B cell (primary cell): ENCODE results near the gene NPAS3. TPM values are rescaled to one million over a fixed set of nuclear protein-coding genes. Genes with fewer than 3 reads are reported as not detected.

ENCODE experiments used
- ATAC-seq: fragments of 200-7000 bp; cut with Tn5 transposase; one replicate; pipeline ENCODE4 v1.10.0; 2021; ENCODE audit warnings: low read depth, mild to moderate bottlenecking, moderate number of reproducible peaks, moderate library complexity
- CTCF ChIA-PET: fragments of 350-600 bp; sonication (Branson Sonifier 250); formaldehyde crosslinking; loops from one replicate; lab custom pipeline; 2021; ENCODE audit warnings: antibody characterized with exemption, inconsistent platforms; lab: Charles Lee
- POLR2A ChIA-PET: fragments of 350-600 bp; sonication (Branson Sonifier 250); formaldehyde crosslinking; loops from one replicate; lab custom pipeline; 2021; ENCODE audit warnings: antibody characterized with exemption; lab: Charles Lee
- DNase-seq: peaks from one replicate; pipeline ENCODE4 v3.0.0; 2013
- H2AFZ ChIP-seq: 2 replicates; pipeline ENCODE4 v1.6.1; 2012; ENCODE audit warnings: mild to moderate bottlenecking, low read depth, low read length; ENCODE audit not compliant: insufficient read depth, poor library complexity, severe bottlenecking
- H3K27ac ChIP-seq, 2 donors: 1 replicate in 1 of 2; 2 replicates in 1 of 2; pipeline ENCODE4 v1.5.1; 2012 to 2013; ENCODE audit warnings: low read length in 2 of 2, mild to moderate bottlenecking in 2 of 2, moderate library complexity in 1 of 2
- H3K27me3 ChIP-seq, 4 experiments: fragments of 200-600 bp in 1 of 4; sonication (generic) in 1 of 4; replicated peaks in 1 of 4; 1 replicate in 2 of 4; 2 replicates in 2 of 4; pipeline versions ENCODE4 v1.6.1 to v1.7.0; 2013 to 2016; ENCODE audit warnings: low read length in 3 of 4, mild to moderate bottlenecking in 2 of 4, mixed read lengths in 1 of 4, moderate library complexity in 1 of 4; ENCODE audit not compliant: insufficient read depth in 4 of 4, control insufficient read depth in 3 of 4; ENCODE audit errors: control extremely low read depth in 1 of 4
- H3K36me3 ChIP-seq, 2 experiments: replicated peaks in 1 of 2; 1 replicate in 1 of 2; 2 replicates in 1 of 2; pipeline versions ENCODE4 v1.6.1 to v1.7.1; 2013; ENCODE audit warnings: low read length in 1 of 2; ENCODE audit not compliant: insufficient read depth in 2 of 2, control insufficient read depth in 1 of 2; ENCODE audit errors: control extremely low read depth in 1 of 2, extremely low read depth in 1 of 2
- H3K4me1 ChIP-seq, 2 donors: fragments of 200-600 bp in 1 of 2; sonication (generic) in 1 of 2; 1 replicate in 1 of 2; 2 replicates in 1 of 2; pipeline versions ENCODE4 v1.5.1 to v1.6.1; 2013 to 2017; ENCODE audit warnings: low read length in 2 of 2; ENCODE audit not compliant: control insufficient read depth in 2 of 2, insufficient read depth in 2 of 2
- H3K4me2 ChIP-seq: replicated peaks from 2 replicates; pipeline ENCODE3; 2012; ENCODE audit warnings: mild to moderate bottlenecking, low read depth, low read length; ENCODE audit not compliant: poor library complexity, severe bottlenecking
- H3K4me3 ChIP-seq, 5 experiments: fragments of 200-600 bp in 1 of 5; sonication (generic) in 1 of 5; 1 replicate in 3 of 5; 2 replicates in 2 of 5; pipeline versions ENCODE4 v1.5.1 to v1.7.0; 2011 to 2016; ENCODE audit warnings: low read length in 4 of 5, mild to moderate bottlenecking in 4 of 5, low read depth in 2 of 5, control low read depth in 1 of 5, moderate library complexity in 1 of 5; ENCODE audit not compliant: insufficient read depth in 1 of 5; ENCODE audit errors: control extremely low read depth in 1 of 5, extremely low read depth in 1 of 5
- H3K79me2 ChIP-seq: fragments of 200-600 bp; sonication (generic); one replicate; pipeline ENCODE4 v1.6.0; 2016; ENCODE audit warnings: low read length; ENCODE audit not compliant: control insufficient read depth, insufficient read depth
- H3K9ac ChIP-seq: fragments of 200-600 bp; sonication (generic); 2 replicates; pipeline ENCODE4 v1.6.1; 2017; ENCODE audit warnings: mild to moderate bottlenecking, low read length, moderate library complexity
- H3K9me3 ChIP-seq, 3 donors: one replicate each; pipeline versions ENCODE4 v1.6.1 to v1.7.1; 2013; ENCODE audit warnings: low read length in 2 of 3; ENCODE audit not compliant: control insufficient read depth in 2 of 3, insufficient read depth in 1 of 3; ENCODE audit errors: control extremely low read depth in 1 of 3
- H4K20me1 ChIP-seq: 2 replicates; pipeline ENCODE4 v1.6.0; 2012; ENCODE audit warnings: mild to moderate bottlenecking, low read length; ENCODE audit not compliant: insufficient read depth, control insufficient read depth, poor library complexity, severe bottlenecking
- H3K27ac Mint-ChIP-seq: one replicate; pipeline ENCODE4 v1.8.0; 2021; ENCODE audit warnings: mixed read lengths
- H3K27me3 Mint-ChIP-seq: one replicate; pipeline ENCODE4 v1.8.0; 2021; ENCODE audit warnings: mixed read lengths
- H3K4me1 Mint-ChIP-seq: one replicate; pipeline ENCODE4 v1.8.0; 2021; ENCODE audit warnings: mixed read lengths
- H3K4me3 Mint-ChIP-seq: one replicate; pipeline ENCODE4 v1.8.0; 2021; ENCODE audit warnings: mixed read lengths
- H3K9me3 Mint-ChIP-seq: one replicate; pipeline ENCODE4 v1.8.0; 2022; ENCODE audit warnings: mixed read lengths; ENCODE audit not compliant: insufficient read depth
- EZH2 ChIP-seq: IDR thresholded peaks from 2 replicates; pipeline ENCODE4 v1.6.1; 2012; ENCODE audit warnings: borderline replicate concordance, low read depth, mild to moderate bottlenecking, moderate library complexity, low read length; ENCODE audit not compliant: insufficient read depth, poor library complexity, severe bottlenecking
- WGBS: methylation state at CpG from one replicate; pipeline ENCODE4 v1.1.5; 2013; ENCODE audit warnings: missing lambda C conversion rate; ENCODE audit not compliant: insufficient coverage; 5-methylcytosine and 5-hydroxymethylcytosine counted together
- intact Hi-C: fragments of 100-400 bp; cut with micrococcal nuclease; formaldehyde crosslinking; loops from one replicate; pipeline ENCODE4 v1.10.0; 2022
- polyA plus RNA-seq: library from polyadenylated mRNA; depleted of rRNA; stranded (reverse); fragments of >200 nt; gene quantifications from 2 replicates; pipeline ENCODE4 v1.2.3, GENCODE V29; 2012
- total RNA-seq, 2 donors: library from RNA; stranded (reverse); fragments of 120-200 nt in 1 of 2; gene quantifications; 1 replicate in 1 of 2; 2 replicates in 1 of 2; pipeline versions ENCODE4 v1.2.3 to v1.2.4, GENCODE V29; 2013 to 2022
- TF ChIP-seq, protein P1 (sequence below): fragments of 200-600 bp; IDR thresholded peaks from one replicate; pipeline ENCODE4 v1.8.0; 2022; ENCODE audit warnings: antibody characterized with exemption, mild to moderate bottlenecking

The NPAS3 gene
- total and polyA plus RNA-seq, 2 donors (not counting 1 experiment from before 2014, with no cell fraction given), result not detected

DNA sequence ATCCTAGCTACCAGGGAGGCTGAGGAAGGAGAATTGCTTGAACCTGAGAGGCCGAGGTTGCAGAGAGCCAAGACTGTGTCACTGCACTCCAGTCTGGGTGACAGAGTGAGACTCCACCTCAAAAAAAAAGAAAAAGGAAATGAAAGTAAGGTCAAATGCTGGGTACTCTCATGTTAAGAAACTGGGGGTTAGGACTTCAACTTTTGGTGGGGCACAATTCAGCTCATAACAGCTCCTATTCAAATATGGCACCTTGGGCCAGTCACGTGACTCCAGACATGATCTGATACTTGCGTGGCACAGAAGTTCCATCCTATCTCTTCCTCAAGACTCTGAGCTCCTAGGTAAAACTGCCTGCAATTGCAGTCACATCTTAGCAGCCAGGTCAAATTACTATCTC, 869.5 kb downstream of the NPAS3 start:
- ChIA-PET POLR2A (no interaction called here), CTCF (no interaction called here)
- no peak overlapping the region for H2AFZ ChIP-seq
- intact Hi-C loops, result no loop called here
- H3K4me2 ChIP-seq, result no peak overlapping the region
- no peaks in the 10 kb centered on the region for H4K20me1 ChIP-seq
- Mint-ChIP-seq H3K4me3 (no peak overlapping the region), H3K4me1 (no peaks in the 10 kb centered on the region), H3K9me3 (no peaks in the 10 kb centered on the region), H3K27ac (no peak overlapping the region), H3K27me3 (peaks cover 2% of the 10 kb centered on the region)
- H3K4me1 ChIP-seq, result no peaks in the 10 kb centered on the region
- H3K4me3 ChIP-seq, result no peak overlapping the region
- no peak overlapping the region for H3K9ac ChIP-seq
- no peaks in the 10 kb centered on the region for H3K79me2 ChIP-seq
- no peaks in the 10 kb centered on the region for H3K36me3 ChIP-seq
- WGBS, result 65% methylated on average over 3 of the region's 3 CpGs
- no peak for ATAC-seq
- no peak for DNase-seq
- TF ChIP-seq EZH2, result no peak
- TF ChIP-seq, protein P1, sequence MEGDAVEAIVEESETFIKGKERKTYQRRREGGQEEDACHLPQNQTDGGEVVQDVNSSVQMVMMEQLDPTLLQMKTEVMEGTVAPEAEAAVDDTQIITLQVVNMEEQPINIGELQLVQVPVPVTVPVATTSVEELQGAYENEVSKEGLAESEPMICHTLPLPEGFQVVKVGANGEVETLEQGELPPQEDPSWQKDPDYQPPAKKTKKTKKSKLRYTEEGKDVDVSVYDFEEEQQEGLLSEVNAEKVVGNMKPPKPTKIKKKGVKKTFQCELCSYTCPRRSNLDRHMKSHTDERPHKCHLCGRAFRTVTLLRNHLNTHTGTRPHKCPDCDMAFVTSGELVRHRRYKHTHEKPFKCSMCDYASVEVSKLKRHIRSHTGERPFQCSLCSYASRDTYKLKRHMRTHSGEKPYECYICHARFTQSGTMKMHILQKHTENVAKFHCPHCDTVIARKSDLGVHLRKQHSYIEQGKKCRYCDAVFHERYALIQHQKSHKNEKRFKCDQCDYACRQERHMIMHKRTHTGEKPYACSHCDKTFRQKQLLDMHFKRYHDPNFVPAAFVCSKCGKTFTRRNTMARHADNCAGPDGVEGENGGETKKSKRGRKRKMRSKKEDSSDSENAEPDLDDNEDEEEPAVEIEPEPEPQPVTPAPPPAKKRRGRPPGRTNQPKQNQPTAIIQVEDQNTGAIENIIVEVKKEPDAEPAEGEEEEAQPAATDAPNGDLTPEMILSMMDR, result no peak
- no peak overlapping the region for H3K27ac ChIP-seq
- H3K27me3 ChIP-seq, result peaks cover 0 to under 1% (median 0%) of the 10 kb centered on the region in 4 experiments
- H3K9me3 ChIP-seq, result no peaks in the 10 kb centered on the region

DNA sequence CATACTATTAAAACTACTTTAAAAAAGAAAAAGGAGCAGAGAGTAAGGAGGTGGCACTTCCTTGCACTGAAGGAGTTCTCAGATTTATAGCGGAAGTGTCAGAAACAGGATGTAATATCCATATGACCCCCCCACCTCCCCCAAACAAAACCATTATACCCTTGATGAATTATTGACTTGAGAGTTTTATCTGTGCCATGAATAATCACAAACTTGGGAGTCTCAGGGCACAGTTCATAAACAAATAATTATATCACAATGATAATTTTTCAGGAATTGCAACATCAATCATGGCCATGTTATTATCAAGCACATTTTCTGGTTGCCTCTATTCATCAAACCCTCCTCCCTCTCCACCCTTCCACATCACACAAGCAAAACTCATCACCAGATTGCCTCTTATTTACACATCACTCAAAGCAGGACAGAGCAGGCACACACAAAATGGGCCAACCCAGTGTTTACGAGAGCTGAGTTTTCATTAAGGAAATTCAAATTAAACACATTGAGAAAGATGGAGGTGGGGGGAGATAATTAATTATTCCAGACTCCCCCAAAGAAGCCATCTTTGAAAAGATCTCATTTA, 870.8 kb downstream of the NPAS3 start:
- no CpG with 5 or more reads among the region's 2 CpGs for WGBS
- CTCF ChIA-PET, result interaction anchor here (2.0 kb wide), 1 partner anchor 17 kb away, joined by 8 read pairs; no protein-coding TSS in a partner anchor
- no peak overlapping the region for H2AFZ ChIP-seq
- intact Hi-C loops, result no loop called here
- H3K4me1 Mint-ChIP-seq, result no peaks in the 10 kb centered on the region
- no peak overlapping the region for H3K4me3 ChIP-seq
- TF ChIP-seq, protein P1, result no peak
- no peak for TF ChIP-seq EZH2
- peaks cover 0 to 6% (median 0%) of the 10 kb centered on the region in 4 experiments for H3K27me3 ChIP-seq
- H3K27ac ChIP-seq, result no peak overlapping the region
- no peak overlapping the region for H3K27ac Mint-ChIP-seq
- no peaks in the 10 kb centered on the region for H3K9me3 ChIP-seq
- no peak for DNase-seq
- POLR2A ChIA-PET, result no interaction called here
- H3K27me3 Mint-ChIP-seq, result peaks cover 6% of the 10 kb centered on the region
- no peak for ATAC-seq
- H3K4me2 ChIP-seq, result no peak overlapping the region
- H3K36me3 ChIP-seq, result no peaks in the 10 kb centered on the region
- H3K4me3 Mint-ChIP-seq, result no peak overlapping the region
- no peaks in the 10 kb centered on the region for H3K79me2 ChIP-seq
- H3K9me3 Mint-ChIP-seq, result no peaks in the 10 kb centered on the region
- no peak overlapping the region for H3K9ac ChIP-seq
- H3K4me1 ChIP-seq, result no peaks in the 10 kb centered on the region
- H4K20me1 ChIP-seq, result no peaks in the 10 kb centered on the region
